Liver (tissue), 9 donors: Measurements from ENCODE around the gene TTC7B. TPM values are rescaled to one million over a fixed set of nuclear protein-coding genes. Genes with fewer than 3 reads are reported as not detected.

Experiments
- DNase-seq: peaks from one replicate; pipeline ENCODE4 v3.0.0-alpha.2; 2017; ENCODE audit warnings: low spot score
- H3K27ac ChIP-seq, 2 donors: one replicate each; pipeline ENCODE4 v1.7.0; 2013; ENCODE audit warnings: inconsistent platforms in 2 of 2, low read length in 2 of 2, control low read depth in 1 of 2, low read depth in 1 of 2, mild to moderate bottlenecking in 1 of 2
- H3K27me3 ChIP-seq, 4 donors: one replicate each; pipeline versions ENCODE4 v1.6.1 to v1.7.0; 2013; ENCODE audit warnings: low read length in 3 of 4, inconsistent platforms in 1 of 4, mild to moderate bottlenecking in 1 of 4, moderate library complexity in 1 of 4; ENCODE audit not compliant: control insufficient read depth in 4 of 4, insufficient read depth in 4 of 4
- H3K36me3 ChIP-seq, 4 donors: one replicate each; pipeline versions ENCODE4 v1.6.1 to v1.7.0; 2013; ENCODE audit warnings: low read length in 3 of 4, mild to moderate bottlenecking in 3 of 4, low read depth in 1 of 4, moderate library complexity in 1 of 4; ENCODE audit not compliant: control insufficient read depth in 4 of 4, insufficient read depth in 3 of 4
- H3K4me1 ChIP-seq, 4 donors: one replicate each; pipeline versions ENCODE4 v1.6.1 to v1.7.0; 2013; ENCODE audit warnings: low read length in 3 of 4, mild to moderate bottlenecking in 3 of 4, moderate library complexity in 1 of 4; ENCODE audit not compliant: control insufficient read depth in 4 of 4, insufficient read depth in 4 of 4
- H3K4me3 ChIP-seq, 3 donors: one replicate each; pipeline versions ENCODE4 v1.6.1 to v1.7.0; 2013; ENCODE audit warnings: low read length in 3 of 3, control low read depth in 1 of 3, low read depth in 1 of 3, mild to moderate bottlenecking in 1 of 3
- H3K9ac ChIP-seq, 2 donors: one replicate each; pipeline ENCODE4 v1.7.0; 2013; ENCODE audit warnings: low read length in 2 of 2, mild to moderate bottlenecking in 2 of 2, moderate library complexity in 2 of 2, control low read depth in 1 of 2, low read depth in 1 of 2
- H3K9me3 ChIP-seq, 4 donors: one replicate each; pipeline versions ENCODE4 v1.6.1 to v1.7.0; 2013; ENCODE audit warnings: low read length in 3 of 4; ENCODE audit not compliant: control insufficient read depth in 4 of 4
- EGR1 ChIP-seq, 2 donors: IDR thresholded peaks; 2 replicates each; pipeline ENCODE4 v1.6.1; 2016 to 2018; ENCODE audit warnings: antibody characterized with exemption in 2 of 2, low read depth in 2 of 2
- FOXA1 ChIP-seq: IDR thresholded peaks from 2 replicates; pipeline ENCODE4 v1.6.1; 2016; ENCODE audit warnings: antibody characterized with exemption
- FOXA2 ChIP-seq: IDR thresholded peaks from 2 replicates; pipeline ENCODE4 v1.6.1; 2016; ENCODE audit warnings: antibody characterized with exemption
- GABPA ChIP-seq, 2 donors: IDR thresholded peaks in 1 of 2; conservative IDR thresholded peaks in 1 of 2; 2 replicates each; pipeline ENCODE4 v1.6.1; 2016; ENCODE audit warnings: antibody characterized with exemption in 2 of 2, mild to moderate bottlenecking in 1 of 2, moderate library complexity in 1 of 2
- HNF4A ChIP-seq, 2 donors: conservative IDR thresholded peaks; 2 replicates each; pipeline ENCODE4 v1.6.1; 2016; ENCODE audit warnings: antibody characterized with exemption in 2 of 2, mild to moderate bottlenecking in 2 of 2
- HNF4G ChIP-seq: IDR thresholded peaks from 2 replicates; pipeline ENCODE4 v1.6.1; 2016; ENCODE audit warnings: antibody characterized with exemption
- JUND ChIP-seq, 2 donors: IDR thresholded peaks; 2 replicates each; pipeline ENCODE4 v1.6.1; 2016; ENCODE audit warnings: antibody characterized with exemption in 2 of 2
- NR2F2 ChIP-seq: IDR thresholded peaks from 2 replicates; pipeline ENCODE4 v1.6.1; 2016; ENCODE audit warnings: antibody characterized with exemption
- RAD21 ChIP-seq, 2 donors: IDR thresholded peaks; 2 replicates each; pipeline ENCODE4 v1.6.1; 2016; ENCODE audit warnings: antibody characterized with exemption in 2 of 2, mild to moderate bottlenecking in 2 of 2
- REST ChIP-seq: IDR thresholded peaks from 2 replicates; pipeline ENCODE4 v1.6.1; 2016; ENCODE audit warnings: antibody characterized with exemption, mild to moderate bottlenecking
- RXRA ChIP-seq, 2 donors: IDR thresholded peaks; 2 replicates each; pipeline ENCODE4 v1.6.1; 2017 to 2018; ENCODE audit warnings: antibody characterized with exemption in 2 of 2, mild to moderate bottlenecking in 1 of 2
- SP1 ChIP-seq: IDR thresholded peaks from 2 replicates; pipeline ENCODE4 v1.6.1; 2018; ENCODE audit warnings: antibody characterized with exemption, mild to moderate bottlenecking
- TAF1 ChIP-seq: conservative IDR thresholded peaks from 2 replicates; pipeline ENCODE4 v1.6.1; 2016; ENCODE audit warnings: antibody characterized with exemption, mild to moderate bottlenecking
- YY1 ChIP-seq: IDR thresholded peaks from 2 replicates; pipeline ENCODE4 v1.6.1; 2016; ENCODE audit warnings: antibody characterized with exemption, mild to moderate bottlenecking
- ZBTB33 ChIP-seq: IDR thresholded peaks from 2 replicates; pipeline ENCODE4 v1.6.1; 2016; ENCODE audit warnings: antibody characterized with exemption
- WGBS: extraction: QIAGEN DNeasy Blood & Tissue Kit; methylation state at CpG from one replicate; pipeline ENCODE4 v1.1.7; 2013; 5-methylcytosine and 5-hydroxymethylcytosine counted together
- polyA plus RNA-seq, 2 donors: library from polyadenylated mRNA; stranded (reverse) in 1 of 2; unstranded in 1 of 2; fragments of 200-250 nt in 1 of 2; fragments of >200 nt in 1 of 2; fragmentation: Nextera tagmentation in 1 of 2; extraction: Ambion mirVana in 1 of 2; gene quantifications; one replicate each; pipeline versions ENCODE4 v1.2.1 to v1.2.3, GENCODE V29; 2013 to 2015
- total RNA-seq, 2 donors: library from RNA; depleted of rRNA; stranded (reverse); fragments of >200 nt; gene quantifications; one replicate each; pipeline ENCODE4 v1.2.3, GENCODE V29; 2014
- TF ChIP-seq, protein P1 (sequence below): IDR thresholded peaks from 2 replicates; pipeline ENCODE4 v1.6.1; 2016; ENCODE audit warnings: antibody characterized with exemption
- TF ChIP-seq, protein P2 (sequence below): fragments of 150-350 bp; IDR thresholded peaks from 2 replicates; pipeline ENCODE4 v1.5.1; 2017; ENCODE audit warnings: improper control_type of control experiment, low read depth, low read length; ENCODE audit not compliant: missing input control
- TF ChIP-seq, protein P3 (sequence below): IDR thresholded peaks from 2 replicates; pipeline ENCODE4 v1.6.1; 2016; ENCODE audit warnings: antibody characterized with exemption
- donor health status: healthy.
- donor health status: healthy.
- donor health status: healthy.
- donor health status: healthy.
- donor health status: healthy.

Gene TTC7B
- total and polyA plus RNA-seq, 4 donors: 9.1 to 31.0 (median 12.5) TPM

DNA sequence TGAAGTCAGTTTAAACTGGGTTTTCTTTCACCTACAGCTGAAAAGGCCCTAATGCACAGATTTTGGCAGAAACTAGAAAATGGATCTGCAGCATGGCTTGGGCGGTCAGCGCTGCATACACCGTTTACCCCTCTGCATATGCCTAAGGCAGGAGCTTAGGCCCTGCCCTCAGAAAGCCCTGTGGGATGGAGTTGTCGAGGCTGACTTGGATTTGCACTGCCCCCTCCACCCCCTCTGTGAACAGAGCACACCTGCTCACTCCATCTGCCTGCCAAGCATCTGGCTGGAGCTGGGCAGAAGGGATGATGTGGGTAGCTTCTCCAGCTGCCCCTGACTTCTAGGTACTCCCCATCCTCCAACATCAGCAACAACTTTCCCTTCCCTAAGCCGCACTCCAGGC lies 41.9 kb downstream of the TTC7B start:
- H3K36me3 ChIP-seq: peaks cover 0 to 16% (median 7%) of the 10 kb centered on the region in 4 donors
- TF ChIP-seq YY1: no peak
- no peak for TF ChIP-seq JUND (IDR thresholded peaks at IDR 0.05)
- no peak for TF ChIP-seq NR2F2
- no peak for TF ChIP-seq RXRA (IDR thresholded peaks at IDR 0.05)
- TF ChIP-seq FOXA2: no peak
- no peak for TF ChIP-seq REST
- no peak for TF ChIP-seq GABPA (IDR thresholded peaks at IDR 0.05 in 1 of 2, conservative IDR thresholded peaks at IDR 0.05 in 1 of 2)
- TF ChIP-seq RAD21 (IDR thresholded peaks at IDR 0.05): no peak
- TF ChIP-seq FOXA1: no peak
- no peak for TF ChIP-seq SP1
- TF ChIP-seq, protein P1, sequence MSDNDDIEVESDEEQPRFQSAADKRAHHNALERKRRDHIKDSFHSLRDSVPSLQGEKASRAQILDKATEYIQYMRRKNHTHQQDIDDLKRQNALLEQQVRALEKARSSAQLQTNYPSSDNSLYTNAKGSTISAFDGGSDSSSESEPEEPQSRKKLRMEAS: no peak
- TF ChIP-seq HNF4G: no peak
- TF ChIP-seq EGR1 (IDR thresholded peaks at IDR 0.05; ENCODE audit: low read depth in 2 of 2): no peak
- no peak for DNase-seq
- H3K9ac ChIP-seq: no peak overlapping the region
- no peaks in the 10 kb centered on the region for H3K4me1 ChIP-seq
- 97% methylated on average over 5 of the region's 5 CpGs for WGBS
- no peaks in the 10 kb centered on the region for H3K27me3 ChIP-seq
- no peak overlapping the region for H3K4me3 ChIP-seq
- no peaks in the 10 kb centered on the region for H3K9me3 ChIP-seq
- H3K27ac ChIP-seq: no peak overlapping the region

GRCh38 chr14:90773705-90774104 lies 42.5 kb downstream of the TTC7B start:
- Histone ChIP-seq H3K27ac (no peak overlapping the region), H3K9me3 (no peaks in the 10 kb centered on the region), H3K9ac (no peak overlapping the region), H3K4me1 (no peaks in the 10 kb centered on the region), H3K4me3 (no peak overlapping the region), H3K36me3 (peaks cover 0 to 16% (median 8%) of the 10 kb centered on the region in 4 donors), H3K27me3 (no peaks in the 10 kb centered on the region)
- no peak for DNase-seq
- TF ChIP-seq, protein P2, sequence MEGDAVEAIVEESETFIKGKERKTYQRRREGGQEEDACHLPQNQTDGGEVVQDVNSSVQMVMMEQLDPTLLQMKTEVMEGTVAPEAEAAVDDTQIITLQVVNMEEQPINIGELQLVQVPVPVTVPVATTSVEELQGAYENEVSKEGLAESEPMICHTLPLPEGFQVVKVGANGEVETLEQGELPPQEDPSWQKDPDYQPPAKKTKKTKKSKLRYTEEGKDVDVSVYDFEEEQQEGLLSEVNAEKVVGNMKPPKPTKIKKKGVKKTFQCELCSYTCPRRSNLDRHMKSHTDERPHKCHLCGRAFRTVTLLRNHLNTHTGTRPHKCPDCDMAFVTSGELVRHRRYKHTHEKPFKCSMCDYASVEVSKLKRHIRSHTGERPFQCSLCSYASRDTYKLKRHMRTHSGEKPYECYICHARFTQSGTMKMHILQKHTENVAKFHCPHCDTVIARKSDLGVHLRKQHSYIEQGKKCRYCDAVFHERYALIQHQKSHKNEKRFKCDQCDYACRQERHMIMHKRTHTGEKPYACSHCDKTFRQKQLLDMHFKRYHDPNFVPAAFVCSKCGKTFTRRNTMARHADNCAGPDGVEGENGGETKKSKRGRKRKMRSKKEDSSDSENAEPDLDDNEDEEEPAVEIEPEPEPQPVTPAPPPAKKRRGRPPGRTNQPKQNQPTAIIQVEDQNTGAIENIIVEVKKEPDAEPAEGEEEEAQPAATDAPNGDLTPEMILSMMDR: no peak
- TF ChIP-seq SP1 (no peak), EGR1 (IDR thresholded peaks at IDR 0.05; ENCODE audit: low read depth in 2 of 2) (no peak), FOXA1 (no peak), HNF4G (no peak), YY1 (no peak), NR2F2 (no peak), HNF4A (conservative IDR thresholded peaks at IDR 0.05) (no peak), GABPA (IDR thresholded peaks at IDR 0.05 in 1 of 2, conservative IDR thresholded peaks at IDR 0.05 in 1 of 2) (no peak), RAD21 (IDR thresholded peaks at IDR 0.05) (no peak), RXRA (IDR thresholded peaks at IDR 0.05) (no peak), JUND (IDR thresholded peaks at IDR 0.05) (no peak), ZBTB33 (no peak), REST (no peak), TAF1 (no peak), FOXA2 (no peak)
- TF ChIP-seq, protein P3, sequence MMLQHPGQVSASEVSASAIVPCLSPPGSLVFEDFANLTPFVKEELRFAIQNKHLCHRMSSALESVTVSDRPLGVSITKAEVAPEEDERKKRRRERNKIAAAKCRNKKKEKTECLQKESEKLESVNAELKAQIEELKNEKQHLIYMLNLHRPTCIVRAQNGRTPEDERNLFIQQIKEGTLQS: no peak
- TF ChIP-seq, protein P1: no peak
- 93% methylated on average over 4 of the region's 4 CpGs for WGBS
